T-helper 22 cell (primary cell): ENCODE results near the gene MAD2L2.

Experiments
- DNase-seq: peaks from one replicate; pipeline ENCODE4 v3.0.0-alpha.2; 2020; ENCODE audit warnings: low read depth

Gene MAD2L2

GRCh38 chr1:11682287-11682771, 1.4 kb upstream of the MAD2L2 start:
- no peak for DNase-seq

GRCh38 chr1:11680270-11681070, 478 bp downstream of the MAD2L2 start:
- no peak for DNase-seq

- no peak for DNase-seq
Observed at GRCh38 chr1:11678442-11678841, 2.5 kb downstream of the MAD2L2 start.

- DNase-seq: no peak
Observed at GRCh38 chr1:11676386-11677103, 4.4 kb downstream of the MAD2L2 start.

GRCh38 chr1:11675325-11675724, 5.6 kb downstream of the MAD2L2 start:
- no peak for DNase-seq

GRCh38 chr1:11674488-11674887, 6.5 kb downstream of the MAD2L2 start:
- DNase-seq: no peak

GRCh38 chr1:11673089-11673769, 7.7 kb downstream of the MAD2L2 start:
- DNase-seq: no peak

- no peak for DNase-seq
Observed at GRCh38 chr1:11671544-11672286, 9.2 kb downstream of the MAD2L2 start.

GRCh38 chr1:11671205-11671543, 9.8 kb downstream of the MAD2L2 start:
- DNase-seq: no peak

- DNase-seq: no peak
Observed at GRCh38 chr1:11670747-11671146, 10.2 kb downstream of the MAD2L2 start.

- DNase-seq: no peak
Observed at GRCh38 chr1:11668516-11668915, 12.4 kb downstream of the MAD2L2 start.

GRCh38 chr1:11664336-11665065, 16.4 kb downstream of the MAD2L2 start:
- DNase-seq: no peak

GRCh38 chr1:11661103-11661502, 19.8 kb downstream of the MAD2L2 start:
- no peak for DNase-seq

GRCh38 chr1:11659748-11660147, 21.2 kb downstream of the MAD2L2 start:
- DNase-seq: no peak

- DNase-seq: no peak
Observed at GRCh38 chr1:11658542-11658941, 22.4 kb downstream of the MAD2L2 start.

- no peak for DNase-seq
Observed at GRCh38 chr1:11657654-11658053, 23.3 kb downstream of the MAD2L2 start.

- no peak for DNase-seq
Observed at GRCh38 chr1:11654939-11655808, 25.8 kb downstream of the MAD2L2 start.

GRCh38 chr1:11654137-11654938, 26.6 kb downstream of the MAD2L2 start, which contains the start of the genes FBXO2 and FBXO44:
FBXO2 (minus strand) TSS chr1:11654429; CDS start chr1:11654340, 89 bp downstream.
FBXO44 (plus strand) TSS chr1:11654877; CDS start chr1:11655836, 959 bp downstream.
- peak; percentile 53 for DNase-seq

- no peak for DNase-seq
Observed at GRCh38 chr1:11653861-11654136, 27.1 kb downstream of the MAD2L2 start.
